Measurements from ENCODE around the gene SOWAHC.
"Not testable (repeated sequence)": the region's sequence is repeated elsewhere in the genome, so short reads cannot be mapped to it uniquely, and the experiment has no call there.

SOWAHC gene

GRCh38 chr2:109615637-109616144, 1.5 kb downstream of the SOWAHC start:
- DNase-seq, result no peak

- no peak for DNase-seq
These were observed 2.0 kb downstream of the SOWAHC start for GRCh38 chr2:109616184-109616583.

GRCh38 chr2:109619032-109619615, 5.0 kb downstream of the SOWAHC start:
- no peak for DNase-seq

GRCh38 chr2:109623297-109623696, 9.1 kb downstream of the SOWAHC start:
- no peak for DNase-seq

GRCh38 chr2:109623923-109624322, 9.8 kb downstream of the SOWAHC start:
- no peak for DNase-seq

GRCh38 chr2:109624339-109624738, 10.2 kb downstream of the SOWAHC start:
- DNase-seq, result no peak

- DNase-seq, result not testable (repeated sequence)
These were observed 14.2 kb downstream of the SOWAHC start for GRCh38 chr2:109628321-109628720.

- DNase-seq, result no peak
These were observed 15.7 kb downstream of the SOWAHC start for GRCh38 chr2:109629867-109630266.

GRCh38 chr2:109630441-109631430, 16.6 kb downstream of the SOWAHC start:
- no peak for DNase-seq

GRCh38 chr2:109631741-109632140, 17.6 kb downstream of the SOWAHC start:
- no peak for DNase-seq

- no peak for DNase-seq
These were observed 18.1 kb downstream of the SOWAHC start for GRCh38 chr2:109632158-109632789.

- no peak for DNase-seq
These were observed 19.3 kb downstream of the SOWAHC start for GRCh38 chr2:109633284-109633961.

GRCh38 chr2:109635426-109636304, 21.5 kb downstream of the SOWAHC start:
- no peak for DNase-seq

GRCh38 chr2:109636317-109636716, 22.2 kb downstream of the SOWAHC start:
- no peak for DNase-seq

GRCh38 chr2:109637749-109638570, 23.8 kb downstream of the SOWAHC start:
- no peak for DNase-seq

GRCh38 chr2:109638795-109639194, 24.6 kb downstream of the SOWAHC start:
- DNase-seq, result no peak

- DNase-seq, result not testable (repeated sequence)
These were observed 25.8 kb downstream of the SOWAHC start for GRCh38 chr2:109640000-109640399.

GRCh38 chr2:109644571-109645275, 30.6 kb downstream of the SOWAHC start:
- DNase-seq, result no peak

GRCh38 chr2:109645412-109646184, 31.4 kb downstream of the SOWAHC start:
- DNase-seq, result no peak
